Astrocyte (in vitro differentiated cells and primary cell): ENCODE results near the gene KIF1B. TPM values are rescaled to one million over a fixed set of nuclear protein-coding genes. Genes with fewer than 3 reads are reported as not detected.
A peak's percentile ranks its signal among the peaks of the same experiment; 100 is the strongest.

Experiments
- DNase-seq: peaks from one replicate; pipeline ENCODE4 v3.0.0-alpha.2; 2010; ENCODE audit warnings: low read depth
- FAIRE-seq: peaks from 2 replicates; lab custom pipeline; 2011; peaks lifted over from hg19 to GRCh38; lab: Jason Lieb, UNC
- H2AFZ ChIP-seq: 2 replicates; pipeline ENCODE4 v1.6.0; 2012; ENCODE audit warnings: low read depth, low read length, inconsistent platforms
- H3K27ac ChIP-seq: 2 replicates; pipeline ENCODE4 v1.5.1; 2011; ENCODE audit warnings: low read depth, low read length, inconsistent platforms
- H3K27me3 ChIP-seq: 2 replicates; pipeline ENCODE4 v1.6.0; 2011; ENCODE audit warnings: low read length, inconsistent platforms; ENCODE audit not compliant: insufficient read depth
- H3K36me3 ChIP-seq: 2 replicates; pipeline ENCODE4 v1.5.1; 2011; ENCODE audit warnings: low read length, inconsistent platforms; ENCODE audit not compliant: insufficient read depth
- H3K4me1 ChIP-seq: 2 replicates; pipeline ENCODE4 v1.5.1; 2011; ENCODE audit warnings: low read length, inconsistent platforms; ENCODE audit not compliant: insufficient read depth
- H3K4me2 ChIP-seq: 2 replicates; pipeline ENCODE4 v1.6.0; 2012; ENCODE audit warnings: low read length, inconsistent platforms
- H3K4me3 ChIP-seq: 2 replicates; pipeline ENCODE4 v1.5.1; 2011; ENCODE audit warnings: low read depth, mild to moderate bottlenecking, low read length, inconsistent platforms; ENCODE audit not compliant: insufficient read depth
- H3K79me2 ChIP-seq: 2 replicates; pipeline ENCODE4 v1.6.0; 2012; ENCODE audit warnings: mild to moderate bottlenecking, low read length, inconsistent platforms; ENCODE audit not compliant: insufficient read depth
- H3K9ac ChIP-seq: 2 replicates; pipeline ENCODE4 v1.6.0; 2012; ENCODE audit warnings: mild to moderate bottlenecking, low read length, inconsistent platforms
- H3K9me3 ChIP-seq: 2 replicates; pipeline ENCODE4 v1.5.1; 2012; ENCODE audit warnings: low read depth, mild to moderate bottlenecking, low read length, inconsistent platforms; ENCODE audit not compliant: insufficient read depth
- H4K20me1 ChIP-seq: 2 replicates; pipeline ENCODE4 v1.6.0; 2012; ENCODE audit warnings: low read length, inconsistent platforms; ENCODE audit not compliant: insufficient read depth
- H3K27ac Mint-ChIP-seq: one replicate; pipeline ENCODE4 v1.8.0; 2021; ENCODE audit warnings: mild to moderate bottlenecking, mixed read lengths; ENCODE audit not compliant: unreplicated experiment
- H3K27me3 Mint-ChIP-seq: one replicate; pipeline ENCODE4 v1.8.0; 2021; ENCODE audit warnings: low read depth, mixed read lengths; ENCODE audit not compliant: unreplicated experiment
- H3K36me3 Mint-ChIP-seq: one replicate; pipeline ENCODE4 v1.8.0; 2021; ENCODE audit warnings: low read depth, mixed read lengths; ENCODE audit not compliant: unreplicated experiment
- H3K4me1 Mint-ChIP-seq: one replicate; pipeline ENCODE4 v1.8.0; 2021; ENCODE audit warnings: low read depth, mixed read lengths; ENCODE audit not compliant: unreplicated experiment
- H3K4me3 Mint-ChIP-seq: one replicate; pipeline ENCODE4 v1.8.0; 2021; ENCODE audit warnings: mild to moderate bottlenecking, moderate library complexity, mixed read lengths; ENCODE audit not compliant: unreplicated experiment
- H3K9me3 Mint-ChIP-seq: one replicate; pipeline ENCODE4 v1.8.0; 2021; ENCODE audit warnings: mild to moderate bottlenecking, mixed read lengths; ENCODE audit not compliant: unreplicated experiment
- EZH2 ChIP-seq: IDR thresholded peaks from 2 replicates; pipeline ENCODE4 v1.6.1; 2012; ENCODE audit warnings: mild to moderate bottlenecking, low read length, inconsistent platforms; ENCODE audit not compliant: insufficient read depth
- total RNA-seq: library from RNA; stranded (reverse); gene quantifications from 2 replicates; pipeline ENCODE4 v1.2.1, GENCODE V29; 2021
- TF ChIP-seq, protein P1 (sequence below): IDR thresholded peaks from 2 replicates; pipeline ENCODE4 v1.5.1; 2011; ENCODE audit warnings: low read depth, mild to moderate bottlenecking, inconsistent platforms, low read length, moderate library complexity; ENCODE audit not compliant: insufficient read depth

KIF1B gene
- total RNA-seq, 1 donor from 2014 or later: 75.9 TPM

DNA sequence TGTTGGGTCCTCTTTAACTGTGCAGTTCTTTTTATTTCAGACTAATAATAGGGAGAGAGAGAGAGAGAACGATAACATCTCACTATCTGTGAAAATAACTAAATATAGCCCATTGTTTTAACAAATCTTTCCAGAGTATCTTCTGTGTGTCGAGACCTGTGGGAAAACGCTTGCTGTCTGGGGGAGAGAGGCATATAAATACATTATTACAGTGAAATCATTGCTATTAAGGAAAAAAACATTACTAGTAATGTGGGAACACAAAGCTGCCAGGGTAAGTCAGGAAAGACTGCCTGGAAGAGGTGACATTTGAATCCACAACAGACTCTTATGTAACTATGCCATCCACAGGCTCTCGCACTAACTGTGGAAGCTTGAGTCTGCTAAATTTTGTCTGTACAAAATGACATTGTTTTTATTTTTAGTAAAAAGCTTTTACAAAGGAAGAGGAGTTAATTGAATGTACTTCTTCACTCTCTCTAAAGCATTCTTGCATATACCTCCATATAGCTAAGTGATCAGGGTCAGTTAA is 128.7 kb downstream of the KIF1B start:
- Histone ChIP-seq H3K4me1 (peaks cover 4% of the 10 kb centered on the region), H3K9ac (peak overlapping the region; percentile 65), H3K36me3 (peaks cover 15% of the 10 kb centered on the region), H3K4me3 (no peak overlapping the region), H2AFZ (no peak overlapping the region), H3K27ac (no peak overlapping the region), H3K4me2 (no peak overlapping the region), H3K79me2 (no peaks in the 10 kb centered on the region), H3K9me3 (no peaks in the 10 kb centered on the region), H3K27me3 (no peaks in the 10 kb centered on the region), H4K20me1 (no peaks in the 10 kb centered on the region)
- Mint-ChIP-seq H3K4me1 (peaks cover 18% of the 10 kb centered on the region), H3K4me3 (no peak overlapping the region), H3K27ac (peak overlapping the region; percentile 27), H3K36me3 (peaks cover 7% of the 10 kb centered on the region), H3K9me3 (no peaks in the 10 kb centered on the region), H3K27me3 (no peaks in the 10 kb centered on the region)
- FAIRE-seq: no peak
- TF ChIP-seq, protein P1, sequence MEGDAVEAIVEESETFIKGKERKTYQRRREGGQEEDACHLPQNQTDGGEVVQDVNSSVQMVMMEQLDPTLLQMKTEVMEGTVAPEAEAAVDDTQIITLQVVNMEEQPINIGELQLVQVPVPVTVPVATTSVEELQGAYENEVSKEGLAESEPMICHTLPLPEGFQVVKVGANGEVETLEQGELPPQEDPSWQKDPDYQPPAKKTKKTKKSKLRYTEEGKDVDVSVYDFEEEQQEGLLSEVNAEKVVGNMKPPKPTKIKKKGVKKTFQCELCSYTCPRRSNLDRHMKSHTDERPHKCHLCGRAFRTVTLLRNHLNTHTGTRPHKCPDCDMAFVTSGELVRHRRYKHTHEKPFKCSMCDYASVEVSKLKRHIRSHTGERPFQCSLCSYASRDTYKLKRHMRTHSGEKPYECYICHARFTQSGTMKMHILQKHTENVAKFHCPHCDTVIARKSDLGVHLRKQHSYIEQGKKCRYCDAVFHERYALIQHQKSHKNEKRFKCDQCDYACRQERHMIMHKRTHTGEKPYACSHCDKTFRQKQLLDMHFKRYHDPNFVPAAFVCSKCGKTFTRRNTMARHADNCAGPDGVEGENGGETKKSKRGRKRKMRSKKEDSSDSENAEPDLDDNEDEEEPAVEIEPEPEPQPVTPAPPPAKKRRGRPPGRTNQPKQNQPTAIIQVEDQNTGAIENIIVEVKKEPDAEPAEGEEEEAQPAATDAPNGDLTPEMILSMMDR: no peak
- TF ChIP-seq EZH2: no peak
- no peak for DNase-seq

DNA sequence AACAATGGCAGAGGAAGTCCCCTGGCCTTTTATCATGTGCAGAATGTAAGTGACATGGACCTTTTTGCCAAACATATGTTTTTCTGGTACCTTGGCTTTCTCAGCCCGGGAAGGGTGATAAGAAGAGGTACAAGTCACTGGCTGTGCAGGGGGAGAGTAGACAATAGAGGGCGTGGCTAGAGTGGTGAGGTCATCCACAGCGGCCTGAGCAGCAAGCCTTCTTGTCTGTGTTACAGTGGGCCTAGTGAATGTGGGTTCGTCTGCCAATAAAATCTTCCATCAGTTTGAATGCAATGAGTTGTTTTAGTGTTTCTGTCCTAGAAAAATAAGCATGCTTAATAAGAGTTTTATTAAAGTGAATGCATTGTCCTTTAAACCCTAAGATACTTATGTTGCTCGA is 129.4 kb downstream of the KIF1B start:
- DNase-seq (peak; percentile 86), FAIRE-seq (peak; percentile 41)
- peaks cover 19% of the 10 kb centered on the region for H3K36me3 ChIP-seq
- H3K9ac ChIP-seq: peak overlapping the region; percentile 65
- no peak overlapping the region for H3K4me3 Mint-ChIP-seq
- peaks cover 18% of the 10 kb centered on the region for H3K4me1 Mint-ChIP-seq
- H3K36me3 Mint-ChIP-seq: peaks cover 6% of the 10 kb centered on the region
- peaks cover 4% of the 10 kb centered on the region for H3K4me1 ChIP-seq
- H3K79me2 ChIP-seq: no peaks in the 10 kb centered on the region
- no peaks in the 10 kb centered on the region for H4K20me1 ChIP-seq
- H3K27ac Mint-ChIP-seq: peak overlapping the region; percentile 83
- H3K4me3 ChIP-seq: peak overlapping the region; percentile 32
- no peaks in the 10 kb centered on the region for H3K27me3 ChIP-seq
- no peak for TF ChIP-seq EZH2
- TF ChIP-seq, protein P1: no peak
- peak overlapping the region; percentile 35 for H3K27ac ChIP-seq
- H3K9me3 Mint-ChIP-seq: no peaks in the 10 kb centered on the region
- H3K27me3 Mint-ChIP-seq: no peaks in the 10 kb centered on the region
- H2AFZ ChIP-seq: peak overlapping the region; percentile 68
- peak overlapping the region; percentile 75 for H3K4me2 ChIP-seq
- H3K9me3 ChIP-seq: no peaks in the 10 kb centered on the region

DNA sequence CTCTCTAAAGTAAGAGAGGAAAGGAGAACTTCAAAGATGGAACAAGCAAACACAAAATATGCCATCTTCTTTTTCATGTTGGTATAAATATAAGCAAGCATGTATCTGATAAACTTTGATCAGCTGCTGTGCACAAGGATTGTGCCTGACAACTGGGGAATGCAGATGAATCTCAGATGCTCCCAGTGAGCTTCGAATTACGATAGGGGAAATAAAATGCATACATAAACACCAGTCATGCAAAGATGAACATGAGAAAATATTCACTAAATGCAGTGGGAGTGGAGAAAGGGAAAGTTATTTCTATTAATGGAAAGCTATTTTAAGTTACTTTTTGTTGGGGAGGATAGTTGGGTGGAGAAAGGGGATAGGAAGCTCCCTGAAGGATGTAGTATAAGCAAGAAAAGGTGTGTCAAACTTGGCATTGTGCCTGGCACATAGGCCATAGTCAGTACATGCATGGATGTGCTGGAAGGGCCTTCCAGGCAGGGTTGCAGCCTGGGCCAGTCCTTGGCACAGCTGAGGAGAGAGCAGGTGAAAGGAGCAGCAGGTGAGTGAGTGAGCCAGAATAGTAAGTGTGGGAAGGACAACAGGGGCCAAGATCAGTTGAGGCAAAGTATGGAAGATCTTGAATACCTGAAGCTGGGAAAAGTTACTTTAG is 130.7 kb downstream of the KIF1B start:
- Histone ChIP-seq H3K4me3 (no peak overlapping the region), H3K9ac (no peak overlapping the region), H3K79me2 (no peaks in the 10 kb centered on the region), H3K4me2 (no peak overlapping the region), H3K9me3 (no peaks in the 10 kb centered on the region), H2AFZ (no peak overlapping the region), H3K4me1 (peaks cover 4% of the 10 kb centered on the region), H3K36me3 (peaks cover 19% of the 10 kb centered on the region), H3K27ac (no peak overlapping the region), H3K27me3 (no peaks in the 10 kb centered on the region), H4K20me1 (no peaks in the 10 kb centered on the region)
- Mint-ChIP-seq H3K27ac (no peak overlapping the region), H3K27me3 (no peaks in the 10 kb centered on the region), H3K4me1 (peaks cover 18% of the 10 kb centered on the region), H3K4me3 (no peak overlapping the region), H3K9me3 (no peaks in the 10 kb centered on the region), H3K36me3 (peaks cover 9% of the 10 kb centered on the region)
- TF ChIP-seq, protein P1: no peak
- TF ChIP-seq EZH2: no peak
- FAIRE-seq (no peak), DNase-seq (no peak)
